OCI-LY1 (cell line): ENCODE measurements around the gene CEND1.

Source experiments
- EZH2 ChIP-seq: fragments of 200-600 bp; sonication (generic), shearing (Covaris generic); IDR thresholded peaks from 2 replicates; pipeline ENCODE4 v1.8.0; 2017; ENCODE audit warnings: borderline replicate concordance, mixed run types, mild to moderate bottlenecking, antibody characterized with exemption, low read length, moderate library complexity, mixed read lengths
- TF ChIP-seq, protein P1 (sequence below): fragments of 200-600 bp; sonication (generic), shearing (Covaris generic); IDR thresholded peaks from 2 replicates; pipeline ENCODE4 v1.5.1; 2017; ENCODE audit warnings: mild to moderate bottlenecking, antibody characterized with exemption, low read length, moderate library complexity, mixed read lengths

DNA sequence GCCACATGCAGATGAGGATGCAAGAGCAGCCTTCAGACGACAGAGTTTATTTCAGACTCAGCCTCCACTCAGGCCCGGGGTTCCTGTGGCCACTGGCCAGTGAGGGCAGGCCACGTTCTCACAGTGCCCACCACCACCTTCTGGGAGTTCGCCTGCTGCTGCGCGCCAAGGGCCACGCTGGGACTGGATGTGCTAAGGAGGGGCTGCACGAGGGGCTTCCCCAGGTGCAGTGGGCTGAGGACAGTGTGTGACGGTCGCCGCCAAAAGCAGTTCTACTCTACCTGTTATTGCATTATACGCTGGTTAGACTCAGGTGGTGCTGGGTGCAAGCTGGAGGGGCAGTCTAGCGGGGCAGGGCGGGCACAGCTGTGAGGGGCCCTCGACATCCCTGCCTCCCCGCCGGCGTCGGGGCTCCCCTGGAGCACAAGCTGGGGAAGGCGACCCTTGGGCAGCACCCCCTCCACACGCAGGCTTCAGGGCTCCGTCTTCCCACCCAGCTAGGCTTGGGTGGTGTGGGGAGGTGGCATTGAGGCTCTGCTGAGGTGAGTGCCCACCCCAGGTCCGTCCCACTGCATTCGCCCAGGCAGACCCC is 2.7 kb downstream of the CEND1 start:
- TF ChIP-seq, protein P1, sequence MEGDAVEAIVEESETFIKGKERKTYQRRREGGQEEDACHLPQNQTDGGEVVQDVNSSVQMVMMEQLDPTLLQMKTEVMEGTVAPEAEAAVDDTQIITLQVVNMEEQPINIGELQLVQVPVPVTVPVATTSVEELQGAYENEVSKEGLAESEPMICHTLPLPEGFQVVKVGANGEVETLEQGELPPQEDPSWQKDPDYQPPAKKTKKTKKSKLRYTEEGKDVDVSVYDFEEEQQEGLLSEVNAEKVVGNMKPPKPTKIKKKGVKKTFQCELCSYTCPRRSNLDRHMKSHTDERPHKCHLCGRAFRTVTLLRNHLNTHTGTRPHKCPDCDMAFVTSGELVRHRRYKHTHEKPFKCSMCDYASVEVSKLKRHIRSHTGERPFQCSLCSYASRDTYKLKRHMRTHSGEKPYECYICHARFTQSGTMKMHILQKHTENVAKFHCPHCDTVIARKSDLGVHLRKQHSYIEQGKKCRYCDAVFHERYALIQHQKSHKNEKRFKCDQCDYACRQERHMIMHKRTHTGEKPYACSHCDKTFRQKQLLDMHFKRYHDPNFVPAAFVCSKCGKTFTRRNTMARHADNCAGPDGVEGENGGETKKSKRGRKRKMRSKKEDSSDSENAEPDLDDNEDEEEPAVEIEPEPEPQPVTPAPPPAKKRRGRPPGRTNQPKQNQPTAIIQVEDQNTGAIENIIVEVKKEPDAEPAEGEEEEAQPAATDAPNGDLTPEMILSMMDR: no peak
- no peak for TF ChIP-seq EZH2
